GM23248 (cell line): Measurements from ENCODE around the gene C1QTNF1.

Experiments used
- EZH2 ChIP-seq: fragments of 200-600 bp; sonication (generic); IDR thresholded peaks from 2 replicates; pipeline ENCODE4 v1.6.1; 2018; ENCODE audit warnings: antibody characterized with exemption, mild to moderate bottlenecking; ENCODE audit not compliant: insufficient read depth, poor library complexity, severe bottlenecking
- EZH2phosphoT487 ChIP-seq: fragments of 200-600 bp; sonication (generic); IDR thresholded peaks from 2 replicates; pipeline ENCODE4 v1.6.1; 2018; ENCODE audit warnings: antibody characterized with exemption, moderate library complexity, mild to moderate bottlenecking, low read depth; ENCODE audit not compliant: insufficient read depth

GRCh38 chr17:79075861-79076406, 52.0 kb downstream of the C1QTNF1 start:
- TF ChIP-seq EZH2 = no peak
- TF ChIP-seq EZH2phosphoT487 = no peak
